Calu3 (cell line): ENCODE measurements around the gene BMP10. TPM values are rescaled to one million over a fixed set of nuclear protein-coding genes. Genes with fewer than 3 reads are reported as not detected.

Source experiments
- BruUV-seq: library from RNA; stranded (reverse); fragments of 400-500 nt; replicated peaks from 2 replicates; lab custom pipeline; 2021; lab: Mats Ljungman, UMichigan
- CTCF ChIA-PET: fragments of 300-600 bp; sonication (Branson Sonifier 250); formaldehyde crosslinking; loops from one replicate; lab custom pipeline; 2022; ENCODE audit warnings: antibody characterized with exemption; lab: Charles Lee
- DNase-seq: peaks from one replicate; pipeline ENCODE4 v3.0.0; 2022
- H3K27ac Mint-ChIP-seq: one replicate; pipeline ENCODE4 v1.8.0; 2022; ENCODE audit warnings: mixed read lengths; ENCODE audit not compliant: unreplicated experiment
- H3K27me3 Mint-ChIP-seq: one replicate; pipeline ENCODE4 v1.8.0; 2022; ENCODE audit warnings: mixed read lengths; ENCODE audit not compliant: unreplicated experiment
- H3K36me3 Mint-ChIP-seq: one replicate; pipeline ENCODE4 v1.8.0; 2022; ENCODE audit warnings: mild to moderate bottlenecking, moderate library complexity, mixed read lengths; ENCODE audit not compliant: insufficient read depth, unreplicated experiment
- H3K4me1 Mint-ChIP-seq: one replicate; pipeline ENCODE4 v1.8.0; 2022; ENCODE audit warnings: mild to moderate bottlenecking, low read depth, mixed read lengths; ENCODE audit not compliant: unreplicated experiment
- H3K4me3 Mint-ChIP-seq: one replicate; pipeline ENCODE4 v1.8.0; 2022; ENCODE audit warnings: mild to moderate bottlenecking, low read depth, moderate library complexity, mixed read lengths; ENCODE audit not compliant: unreplicated experiment
- H3K9me3 Mint-ChIP-seq: one replicate; pipeline ENCODE4 v1.8.0; 2022; ENCODE audit warnings: low read depth, mixed read lengths; ENCODE audit not compliant: unreplicated experiment
- intact Hi-C: fragments of 100-400 bp; cut with micrococcal nuclease; formaldehyde crosslinking; loops from one replicate; pipeline ENCODE4 v1.10.0; 2022; ENCODE audit not compliant: unreplicated experiment
- total RNA-seq: library from RNA; stranded (reverse); gene quantifications from 2 replicates; pipeline ENCODE4 v1.2.3, GENCODE V29; 2022
- TF ChIP-seq, protein P1 (sequence below): fragments of 200-600 bp; IDR thresholded peaks from one replicate; pipeline ENCODE4 v1.8.0; 2022; ENCODE audit warnings: antibody characterized with exemption; ENCODE audit not compliant: unreplicated experiment

The BMP10 gene
- total RNA-seq, 1 experiment from 2014 or later, result not detected

DNA sequence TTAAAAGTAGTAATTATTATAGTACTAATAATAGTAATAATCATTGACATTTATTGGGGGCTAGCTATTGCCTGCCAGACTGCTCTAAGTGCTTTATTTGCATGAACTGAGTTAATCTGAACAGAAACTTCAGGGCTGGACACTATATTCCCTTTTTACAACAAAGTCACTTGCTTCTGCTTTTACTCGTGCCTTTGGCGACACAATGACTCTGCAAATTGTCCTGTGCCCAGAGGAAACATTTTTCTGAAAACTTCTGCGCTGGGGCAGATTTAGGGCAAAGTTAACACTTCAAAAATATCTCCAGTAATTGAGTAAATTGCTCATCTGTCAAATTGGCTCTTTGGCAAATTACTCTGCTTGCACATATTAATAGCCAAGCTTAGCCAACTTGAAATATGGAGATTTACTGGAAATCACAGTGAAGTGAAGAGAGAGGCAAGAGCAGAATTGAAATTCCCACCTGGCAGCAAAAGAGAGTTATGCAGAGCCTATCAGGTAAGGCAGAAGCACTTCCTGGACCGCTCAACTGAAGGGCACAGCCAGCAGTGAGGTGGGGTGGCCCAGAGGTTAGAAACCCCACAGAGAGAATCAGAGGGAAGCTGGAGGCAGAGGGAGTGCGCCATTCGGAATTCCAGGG is 36.3 kb downstream of the BMP10 start:
- no peak for DNase-seq
- H3K4me1 Mint-ChIP-seq, result peaks cover 23% of the 10 kb centered on the region
- H3K9me3 Mint-ChIP-seq, result no peaks in the 10 kb centered on the region
- H3K4me3 Mint-ChIP-seq, result no peak overlapping the region
- CTCF ChIA-PET, result no interaction called here
- BruUV-seq, result no TSS peak
- peaks cover 11% of the 10 kb centered on the region for H3K36me3 Mint-ChIP-seq
- no peak overlapping the region for H3K27ac Mint-ChIP-seq
- no peaks in the 10 kb centered on the region for H3K27me3 Mint-ChIP-seq
- TF ChIP-seq, protein P1, sequence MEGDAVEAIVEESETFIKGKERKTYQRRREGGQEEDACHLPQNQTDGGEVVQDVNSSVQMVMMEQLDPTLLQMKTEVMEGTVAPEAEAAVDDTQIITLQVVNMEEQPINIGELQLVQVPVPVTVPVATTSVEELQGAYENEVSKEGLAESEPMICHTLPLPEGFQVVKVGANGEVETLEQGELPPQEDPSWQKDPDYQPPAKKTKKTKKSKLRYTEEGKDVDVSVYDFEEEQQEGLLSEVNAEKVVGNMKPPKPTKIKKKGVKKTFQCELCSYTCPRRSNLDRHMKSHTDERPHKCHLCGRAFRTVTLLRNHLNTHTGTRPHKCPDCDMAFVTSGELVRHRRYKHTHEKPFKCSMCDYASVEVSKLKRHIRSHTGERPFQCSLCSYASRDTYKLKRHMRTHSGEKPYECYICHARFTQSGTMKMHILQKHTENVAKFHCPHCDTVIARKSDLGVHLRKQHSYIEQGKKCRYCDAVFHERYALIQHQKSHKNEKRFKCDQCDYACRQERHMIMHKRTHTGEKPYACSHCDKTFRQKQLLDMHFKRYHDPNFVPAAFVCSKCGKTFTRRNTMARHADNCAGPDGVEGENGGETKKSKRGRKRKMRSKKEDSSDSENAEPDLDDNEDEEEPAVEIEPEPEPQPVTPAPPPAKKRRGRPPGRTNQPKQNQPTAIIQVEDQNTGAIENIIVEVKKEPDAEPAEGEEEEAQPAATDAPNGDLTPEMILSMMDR, result no peak
- intact Hi-C loops, result loop anchor here (5.0 kb wide), 1 partner anchor 72 kb away; no protein-coding TSS in a partner anchor

DNA sequence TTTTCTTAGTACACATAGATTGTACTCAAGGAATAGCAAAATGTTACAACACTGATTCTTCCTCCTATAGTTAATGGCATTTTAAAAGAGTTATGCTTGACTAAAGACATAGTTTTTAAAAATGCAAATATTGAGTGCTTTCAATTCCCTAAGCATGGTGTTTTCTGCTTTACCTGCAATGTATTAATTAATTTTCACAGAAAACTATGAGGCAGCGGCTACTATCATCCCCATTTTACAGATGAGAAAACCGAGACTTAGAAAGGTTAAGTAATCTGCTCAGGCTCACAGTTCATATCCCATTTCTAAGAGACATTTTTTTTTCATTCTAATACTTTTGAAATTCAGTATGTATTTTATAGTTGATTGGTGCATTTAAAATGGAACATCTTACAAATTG is 38.0 kb downstream of the BMP10 start:
- Mint-ChIP-seq H3K27ac (no peak overlapping the region), H3K36me3 (peaks cover 16% of the 10 kb centered on the region), H3K27me3 (peaks cover 12% of the 10 kb centered on the region), H3K4me1 (peaks cover 38% of the 10 kb centered on the region), H3K9me3 (no peaks in the 10 kb centered on the region), H3K4me3 (no peak overlapping the region)
- BruUV-seq, result no TSS peak
- TF ChIP-seq, protein P1, result no peak
- CTCF ChIA-PET, result no interaction called here
- no peak for DNase-seq
- intact Hi-C loops, result loop anchor here (5.0 kb wide), 1 partner anchor 74 kb away; no protein-coding TSS in a partner anchor

DNA sequence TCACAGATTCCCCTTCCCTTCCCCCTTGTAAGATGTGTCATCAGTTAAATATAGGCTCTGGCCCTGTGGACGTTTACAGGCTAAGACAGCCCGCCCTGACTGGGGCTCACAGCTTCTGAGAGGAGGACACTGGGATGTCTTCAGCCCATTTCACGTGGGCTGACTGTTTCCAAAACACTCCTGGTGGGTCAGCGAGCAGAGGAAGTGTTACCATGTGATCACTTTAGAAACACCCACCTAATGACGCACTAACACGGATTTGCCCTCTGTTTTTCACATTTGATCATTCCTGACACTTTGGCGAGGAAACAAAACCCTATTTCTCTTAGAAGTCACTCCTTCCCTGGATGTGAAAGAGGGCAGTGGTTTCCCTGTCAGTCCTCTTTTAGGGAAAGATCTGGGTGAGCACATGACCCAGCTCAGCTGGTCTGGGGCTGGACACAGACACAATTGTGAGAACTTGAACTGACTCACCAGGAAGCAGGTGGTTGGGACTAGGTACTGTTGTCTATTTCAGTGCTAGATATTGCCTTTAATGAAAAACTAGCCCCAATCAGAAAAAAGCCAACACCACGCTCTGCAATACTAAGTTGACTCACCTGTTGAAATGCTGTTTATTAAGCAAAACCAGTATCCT is 38.8 kb downstream of the BMP10 start:
- H3K4me3 Mint-ChIP-seq, result no peak overlapping the region
- no peaks in the 10 kb centered on the region for H3K9me3 Mint-ChIP-seq
- intact Hi-C loops, result loop anchor here (5.0 kb wide), 1 partner anchor 75 kb away; no protein-coding TSS in a partner anchor
- CTCF ChIA-PET, result no interaction called here
- peak; percentile 71 for DNase-seq
- peaks cover 16% of the 10 kb centered on the region for H3K36me3 Mint-ChIP-seq
- no TSS peak for BruUV-seq
- H3K4me1 Mint-ChIP-seq, result peaks cover 38% of the 10 kb centered on the region
- TF ChIP-seq, protein P1, result no peak
- H3K27me3 Mint-ChIP-seq, result peaks cover 12% of the 10 kb centered on the region
- H3K27ac Mint-ChIP-seq, result peak overlapping the region; percentile 79

DNA sequence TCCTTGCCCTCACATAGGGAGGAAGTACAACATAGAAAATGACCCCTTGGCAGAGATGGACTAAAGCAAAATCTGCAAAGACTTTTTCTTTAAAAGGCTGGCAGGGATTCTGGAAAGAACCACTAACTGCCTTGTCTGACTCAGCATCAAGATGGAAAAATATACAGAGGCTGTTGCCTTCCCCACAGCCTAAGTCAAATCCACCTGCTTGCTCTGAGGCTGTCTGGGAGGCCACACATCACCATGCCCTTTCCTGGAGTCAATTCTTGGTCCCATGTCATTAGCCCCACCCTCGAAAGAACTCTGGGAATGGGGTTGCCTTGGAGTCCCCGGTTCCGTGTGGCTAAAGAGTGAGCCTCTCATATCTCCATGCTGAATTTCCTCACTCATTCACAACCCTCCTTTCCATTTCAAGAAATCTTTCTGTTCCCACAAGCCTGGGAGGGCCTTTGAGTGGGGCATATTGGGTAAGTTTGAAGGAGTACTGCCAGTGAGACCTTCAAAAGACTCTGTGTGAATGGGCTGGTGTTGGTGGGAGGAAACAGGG is 39.4 kb downstream of the BMP10 start:
- no peak for DNase-seq
- BruUV-seq, result no TSS peak
- intact Hi-C loops, result loop anchor here (5.0 kb wide), 1 partner anchor 76 kb away; no protein-coding TSS in a partner anchor
- Mint-ChIP-seq H3K4me1 (peaks cover 38% of the 10 kb centered on the region), H3K36me3 (peaks cover 16% of the 10 kb centered on the region), H3K9me3 (no peaks in the 10 kb centered on the region), H3K4me3 (no peak overlapping the region), H3K27ac (peak overlapping the region; percentile 79), H3K27me3 (peaks cover 12% of the 10 kb centered on the region)
- TF ChIP-seq, protein P1, result no peak
- CTCF ChIA-PET, result no interaction called here
